Mucosa of descending colon (tissue), 3 donors: Measurements from ENCODE around the gene ERVMER34-1. TPM values are rescaled to one million over a fixed set of nuclear protein-coding genes. Genes with fewer than 3 reads are reported as not detected.

ENCODE experiments used
- ATAC-seq: fragments of 200-7000 bp; cut with Tn5 transposase; one replicate; pipeline ENCODE4 v1.9.1; 2020; ENCODE audit warnings: mild to moderate bottlenecking, moderate library complexity
- DNase-seq, 3 donors: peaks; one replicate each; pipeline ENCODE4 v3.0.0-alpha.2; 2020
- H3K36me3 ChIP-seq: fragments of 200-600 bp; one replicate; pipeline ENCODE4 v1.8.0; 2021; ENCODE audit warnings: low read depth, mild to moderate bottlenecking
- H3K4me1 ChIP-seq: fragments of 200-600 bp; one replicate; pipeline ENCODE4 v1.8.0; 2021; ENCODE audit warnings: low read depth, mild to moderate bottlenecking
- H3K4me3 ChIP-seq: fragments of 200-600 bp; one replicate; pipeline ENCODE4 v1.8.0; 2021; ENCODE audit warnings: mild to moderate bottlenecking
- H3K9me3 ChIP-seq: fragments of 200-600 bp; one replicate; pipeline ENCODE4 v1.8.0; 2021; ENCODE audit warnings: mild to moderate bottlenecking
- CTCF ChIP-seq: fragments of 200-600 bp; IDR thresholded peaks from one replicate; pipeline ENCODE4 v1.8.0; 2022; ENCODE audit warnings: antibody characterized with exemption, mild to moderate bottlenecking
- intact Hi-C, 2 donors: fragments of 100-400 bp; cut with DNase I in 1 of 2; cut with micrococcal nuclease in 1 of 2; formaldehyde crosslinking; loops; one replicate each; pipeline versions ENCODE4 v1.11.0 to v1.11.1; 2022; cut with DNase I, micrococcal nuclease
- total RNA-seq, 3 donors: library from RNA; stranded (reverse); fragmentation: NEBNext Ultra II Directional in 2 of 3; extraction: Animal tissue kit (Norgen Biotek cat#: 25700) in 2 of 3; gene quantifications; one replicate each; pipeline versions ENCODE4 v1.2.1 to v1.2.4, GENCODE V29; 2021 to 2023
- donor health status: DM: no; HTN: no; CAD: no; lungs with moderate emphysema.
- donor health status: DM: no; HTN: no; CAD: no.
- donor health status: DM: no; HTN: yes; CAD: no.

The ERVMER34-1 gene
- total RNA-seq, 3 donors from 2014 or later: 0.24 to 0.70 (median 0.58) TPM

- DNase-seq: no peak
- no peak for ATAC-seq
- Histone ChIP-seq H3K9me3 (no peaks in the 10 kb centered on the region), H3K4me1 (no peaks in the 10 kb centered on the region), H3K4me3 (no peak overlapping the region), H3K36me3 (no peaks in the 10 kb centered on the region)
- no peak for TF ChIP-seq CTCF
- intact Hi-C loops: no loop called here
These were observed 37.6 kb upstream of the ERVMER34-1 start for GRCh38 chr4:52788806-52789205.

- no peaks in the 10 kb centered on the region for H3K36me3 ChIP-seq
- H3K4me1 ChIP-seq: no peaks in the 10 kb centered on the region
- DNase-seq (no peak), ATAC-seq (no peak)
- no peak overlapping the region for H3K4me3 ChIP-seq
- intact Hi-C loops: no loop called here
- no peaks in the 10 kb centered on the region for H3K9me3 ChIP-seq
- no peak for TF ChIP-seq CTCF
These were observed 31.8 kb upstream of the ERVMER34-1 start for GRCh38 chr4:52783069-52783468.

- no peaks in the 10 kb centered on the region for H3K9me3 ChIP-seq
- H3K4me3 ChIP-seq: no peak overlapping the region
- no peaks in the 10 kb centered on the region for H3K4me1 ChIP-seq
- ATAC-seq (no peak), DNase-seq (no peak)
- intact Hi-C loops: no loop called here
- no peaks in the 10 kb centered on the region for H3K36me3 ChIP-seq
- no peak for TF ChIP-seq CTCF
These were observed 29.6 kb upstream of the ERVMER34-1 start for GRCh38 chr4:52780617-52781354.

GRCh38 chr4:52780206-52780605 is 29.0 kb upstream of the ERVMER34-1 start:
- DNase-seq (no peak), ATAC-seq (no peak)
- H3K4me1 ChIP-seq: no peaks in the 10 kb centered on the region
- no peak overlapping the region for H3K4me3 ChIP-seq
- no peaks in the 10 kb centered on the region for H3K9me3 ChIP-seq
- intact Hi-C loops: no loop called here
- H3K36me3 ChIP-seq: no peaks in the 10 kb centered on the region
- no peak for TF ChIP-seq CTCF

GRCh38 chr4:52760256-52760655 is 9.0 kb upstream of the ERVMER34-1 start:
- intact Hi-C loops: no loop called here
- no peak for ATAC-seq
- DNase-seq: no peak
- TF ChIP-seq CTCF: no peak
- no peaks in the 10 kb centered on the region for H3K4me1 ChIP-seq
- H3K4me3 ChIP-seq: no peak overlapping the region
- no peaks in the 10 kb centered on the region for H3K9me3 ChIP-seq
- H3K36me3 ChIP-seq: no peaks in the 10 kb centered on the region

- ATAC-seq (no peak), DNase-seq (no peak)
- no peak overlapping the region for H3K4me3 ChIP-seq
- TF ChIP-seq CTCF: no peak
- intact Hi-C loops: no loop called here
- H3K36me3 ChIP-seq: no peaks in the 10 kb centered on the region
- H3K9me3 ChIP-seq: no peaks in the 10 kb centered on the region
- H3K4me1 ChIP-seq: no peaks in the 10 kb centered on the region
These were observed 4.2 kb upstream of the ERVMER34-1 start for GRCh38 chr4:52755426-52755825.
